Measurements from ENCODE around the gene KNCN.

The KNCN gene

GRCh38 chr1:46592823-46593222, 41.4 kb upstream of the KNCN start:
- POLR2A ChIA-PET = no interaction called here
- no peak overlapping the region for H3K4me3 ChIP-seq (ENCODE audit: low read depth, low read length)
- DNase-seq (ENCODE audit: low read depth, low spot score) = no peak
- no peak for TF ChIP-seq CTCF (IDR thresholded peaks at IDR 0.05; ENCODE audit: insufficient read depth, low read length, missing control alignments)
- CTCF ChIA-PET = no interaction called here

GRCh38 chr1:46589529-46589928, 38.1 kb upstream of the KNCN start:
- no peak overlapping the region for H3K4me3 ChIP-seq (ENCODE audit: low read depth, low read length)
- ChIA-PET POLR2A (no interaction called here), CTCF (no interaction called here)
- no peak for DNase-seq (ENCODE audit: low read depth, low spot score)
- TF ChIP-seq CTCF (IDR thresholded peaks at IDR 0.05; ENCODE audit: insufficient read depth, low read length, missing control alignments) = no peak

- ChIA-PET POLR2A (no interaction called here), CTCF (no interaction called here)
- no peak overlapping the region for H3K4me3 ChIP-seq (ENCODE audit: low read depth, low read length)
- no peak for DNase-seq (ENCODE audit: low read depth, low spot score)
- TF ChIP-seq CTCF (IDR thresholded peaks at IDR 0.05; ENCODE audit: insufficient read depth, low read length, missing control alignments) = no peak
Observed at GRCh38 chr1:46587069-46587468, 35.6 kb upstream of the KNCN start.

- CTCF ChIA-PET = interaction anchor here (1.3 kb wide), 1 partner anchor 31 kb away, joined by 3 read pairs; the partner anchor contains the start of gene MOB3C
- TF ChIP-seq CTCF (IDR thresholded peaks at IDR 0.05; ENCODE audit: insufficient read depth, low read length, missing control alignments) = no peak
- no peak overlapping the region for H3K4me3 ChIP-seq (ENCODE audit: low read depth, low read length)
- POLR2A ChIA-PET = no interaction called here
- DNase-seq (ENCODE audit: low read depth, low spot score) = no peak
Observed at GRCh38 chr1:46585312-46585938, 34.0 kb upstream of the KNCN start.

- POLR2A ChIA-PET = no interaction called here
- no peak overlapping the region for H3K4me3 ChIP-seq (ENCODE audit: low read depth, low read length)
- CTCF ChIA-PET = interaction anchor here (1.2 to 1.7 kb wide), 3 partner anchors 35 to 56 kb away, joined by 4 read pairs; no protein-coding TSS in a partner anchor
- no peak for TF ChIP-seq CTCF (IDR thresholded peaks at IDR 0.05; ENCODE audit: insufficient read depth, low read length, missing control alignments)
- no peak for DNase-seq (ENCODE audit: low read depth, low spot score)
Observed at GRCh38 chr1:46583494-46583893, 32.0 kb upstream of the KNCN start.

GRCh38 chr1:46582972-46583371, 31.5 kb upstream of the KNCN start:
- DNase-seq (ENCODE audit: low read depth, low spot score) = no peak

More at GRCh38 chr1:46582972-46583371, 31.5 kb upstream of the KNCN start:
- H3K4me3 ChIP-seq (ENCODE audit: low read depth, low read length) = no peak overlapping the region
- ChIA-PET POLR2A (no interaction called here), CTCF (interaction anchor here (1.2 to 1.7 kb wide), 3 partner anchors 35 to 56 kb away, joined by 4 read pairs; no protein-coding TSS in a partner anchor)
- TF ChIP-seq CTCF (IDR thresholded peaks at IDR 0.05; ENCODE audit: insufficient read depth, low read length, missing control alignments) = no peak
